NCI-H146 treated with DMSO at 0.1 percent for 48 hours (cell line): ENCODE data around the gene HKDC1.
"Not testable (repeated sequence)": the region's sequence is repeated elsewhere in the genome, so short reads cannot be mapped to it uniquely, and the experiment has no call there.

Experiments used
- DNase-seq: peaks from one replicate; lab custom pipeline; 2025; ENCODE audit not compliant: unreplicated experiment; lab: John Stamatoyannopoulos, UW

The HKDC1 gene

GRCh38 chr10:69240455-69240854 lies 20.3 kb downstream of the HKDC1 start:
- DNase-seq = no peak

- DNase-seq = no peak
Measured at GRCh38 chr10:69241575-69241974, 21.4 kb downstream of the HKDC1 start.

- no peak for DNase-seq
Measured at GRCh38 chr10:69242040-69242851, 22.1 kb downstream of the HKDC1 start.

GRCh38 chr10:69242852-69243212 lies 22.7 kb downstream of the HKDC1 start:
- no peak for DNase-seq

- DNase-seq = no peak
Measured at GRCh38 chr10:69243817-69244216, 23.7 kb downstream of the HKDC1 start.

- no peak for DNase-seq
Measured at GRCh38 chr10:69246036-69246435, 25.9 kb downstream of the HKDC1 start.

GRCh38 chr10:69246581-69247312 lies 26.6 kb downstream of the HKDC1 start:
- DNase-seq = no peak

GRCh38 chr10:69247313-69247710 lies 27.2 kb downstream of the HKDC1 start:
- DNase-seq = no peak

- no peak for DNase-seq
Measured at GRCh38 chr10:69248117-69248730, 28.1 kb downstream of the HKDC1 start.

- DNase-seq = no peak
Measured at GRCh38 chr10:69250041-69250440, 29.9 kb downstream of the HKDC1 start.

GRCh38 chr10:69251417-69251816 lies 31.3 kb downstream of the HKDC1 start:
- not testable (repeated sequence) for DNase-seq

GRCh38 chr10:69253171-69253570 lies 33.0 kb downstream of the HKDC1 start:
- DNase-seq = no peak

- no peak for DNase-seq
Measured at GRCh38 chr10:69254877-69255276, 34.7 kb downstream of the HKDC1 start.

- no peak for DNase-seq
Measured at GRCh38 chr10:69259547-69260243, 39.6 kb downstream of the HKDC1 start.

- DNase-seq = no peak
Measured at GRCh38 chr10:69261184-69261583, 41.1 kb downstream of the HKDC1 start.

- no peak for DNase-seq
Measured at GRCh38 chr10:69262292-69262751, 42.2 kb downstream of the HKDC1 start.

- no peak for DNase-seq
Measured at GRCh38 chr10:69265521-69265920, 45.4 kb downstream of the HKDC1 start.

GRCh38 chr10:69268761-69269416 lies 48.8 kb downstream of the HKDC1 start:
- DNase-seq = no peak

- DNase-seq = no peak
Measured at GRCh38 chr10:69269761-69270160, 49.6 kb downstream of the HKDC1 start.

- no peak for DNase-seq
Measured at GRCh38 chr10:69270990-69271389, 50.9 kb downstream of the HKDC1 start.

- DNase-seq = no peak
Measured at GRCh38 chr10:69272624-69273023, 52.5 kb downstream of the HKDC1 start.
